Type B pancreatic cell (in vitro differentiated cells): ENCODE data around the gene BCO2. TPM values are rescaled to one million over a fixed set of nuclear protein-coding genes. Genes with fewer than 3 reads are reported as not detected.

Experiments
- DNase-seq: peaks from one replicate; pipeline ENCODE4 v3.0.0; 2021; ENCODE audit warnings: mixed read lengths; ENCODE audit not compliant: unreplicated experiment; ENCODE audit errors: extremely low spot score
- H3K27ac Mint-ChIP-seq: 2 replicates; pipeline ENCODE4 v1.8.0; 2021; ENCODE audit warnings: mild to moderate bottlenecking, mixed read lengths
- H3K27me3 Mint-ChIP-seq: 2 replicates; pipeline ENCODE4 v1.8.0; 2021; ENCODE audit warnings: mixed read lengths
- H3K36me3 Mint-ChIP-seq: 2 replicates; pipeline ENCODE4 v1.8.0; 2021; ENCODE audit warnings: mixed read lengths
- H3K4me1 Mint-ChIP-seq: one replicate; pipeline ENCODE4 v1.8.0; 2021; ENCODE audit warnings: mixed read lengths; ENCODE audit not compliant: unreplicated experiment
- H3K4me3 Mint-ChIP-seq: 2 replicates; pipeline ENCODE4 v1.8.0; 2021; ENCODE audit warnings: mild to moderate bottlenecking, mixed read lengths
- H3K9me3 Mint-ChIP-seq: 2 replicates; pipeline ENCODE4 v1.8.0; 2021; ENCODE audit warnings: mixed read lengths
- total RNA-seq: library from RNA; stranded (reverse); gene quantifications from 2 replicates; pipeline ENCODE4 v1.2.1, GENCODE V29; 2021; ENCODE audit warnings: low replicate concordance
- TF ChIP-seq, protein P1 (sequence below): fragments of 200-600 bp; sonication (generic); conservative IDR thresholded peaks from 2 replicates; pipeline ENCODE4 v1.5.0; 2021; ENCODE audit warnings: antibody characterized with exemption, mild to moderate bottlenecking

BCO2 gene
- total RNA-seq, 1 donor from 2014 or later: 2.7 TPM

DNA sequence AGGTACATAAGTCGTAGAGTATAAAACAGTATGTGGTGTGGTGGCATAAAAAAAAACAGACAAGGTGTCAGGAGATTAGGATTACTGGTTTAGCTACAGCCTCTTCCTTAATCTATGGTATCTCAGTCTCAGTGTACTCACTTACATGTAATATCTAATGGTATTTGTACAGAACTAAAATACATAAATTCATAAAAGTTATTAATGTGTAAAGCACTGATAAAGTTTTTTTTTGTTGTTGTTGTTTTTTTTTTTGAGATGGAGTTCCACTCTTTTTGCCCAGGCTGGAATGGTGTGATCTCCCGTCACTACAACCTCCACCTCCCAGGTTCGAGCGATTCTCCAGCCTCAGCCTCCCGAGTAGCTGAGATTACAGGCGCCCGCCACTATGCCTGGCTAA lies 53.8 kb downstream of the BCO2 start:
- H3K27me3 Mint-ChIP-seq: no peaks in the 10 kb centered on the region
- TF ChIP-seq, protein P1, sequence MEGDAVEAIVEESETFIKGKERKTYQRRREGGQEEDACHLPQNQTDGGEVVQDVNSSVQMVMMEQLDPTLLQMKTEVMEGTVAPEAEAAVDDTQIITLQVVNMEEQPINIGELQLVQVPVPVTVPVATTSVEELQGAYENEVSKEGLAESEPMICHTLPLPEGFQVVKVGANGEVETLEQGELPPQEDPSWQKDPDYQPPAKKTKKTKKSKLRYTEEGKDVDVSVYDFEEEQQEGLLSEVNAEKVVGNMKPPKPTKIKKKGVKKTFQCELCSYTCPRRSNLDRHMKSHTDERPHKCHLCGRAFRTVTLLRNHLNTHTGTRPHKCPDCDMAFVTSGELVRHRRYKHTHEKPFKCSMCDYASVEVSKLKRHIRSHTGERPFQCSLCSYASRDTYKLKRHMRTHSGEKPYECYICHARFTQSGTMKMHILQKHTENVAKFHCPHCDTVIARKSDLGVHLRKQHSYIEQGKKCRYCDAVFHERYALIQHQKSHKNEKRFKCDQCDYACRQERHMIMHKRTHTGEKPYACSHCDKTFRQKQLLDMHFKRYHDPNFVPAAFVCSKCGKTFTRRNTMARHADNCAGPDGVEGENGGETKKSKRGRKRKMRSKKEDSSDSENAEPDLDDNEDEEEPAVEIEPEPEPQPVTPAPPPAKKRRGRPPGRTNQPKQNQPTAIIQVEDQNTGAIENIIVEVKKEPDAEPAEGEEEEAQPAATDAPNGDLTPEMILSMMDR: no peak
- DNase-seq: no peak
- H3K4me1 Mint-ChIP-seq: peaks cover 7% of the 10 kb centered on the region
- peaks cover 10% of the 10 kb centered on the region for H3K36me3 Mint-ChIP-seq
- H3K4me3 Mint-ChIP-seq: no peak overlapping the region
- no peak overlapping the region for H3K27ac Mint-ChIP-seq
- no peaks in the 10 kb centered on the region for H3K9me3 Mint-ChIP-seq

GRCh38 chr11:112229746-112230433 lies 54.6 kb downstream of the BCO2 start:
- H3K27me3 Mint-ChIP-seq: no peaks in the 10 kb centered on the region
- H3K4me1 Mint-ChIP-seq: peaks cover 7% of the 10 kb centered on the region
- DNase-seq: no peak
- peaks cover 10% of the 10 kb centered on the region for H3K36me3 Mint-ChIP-seq
- H3K27ac Mint-ChIP-seq: no peak overlapping the region
- no peaks in the 10 kb centered on the region for H3K9me3 Mint-ChIP-seq
- no peak overlapping the region for H3K4me3 Mint-ChIP-seq
- TF ChIP-seq, protein P1: no peak

DNA sequence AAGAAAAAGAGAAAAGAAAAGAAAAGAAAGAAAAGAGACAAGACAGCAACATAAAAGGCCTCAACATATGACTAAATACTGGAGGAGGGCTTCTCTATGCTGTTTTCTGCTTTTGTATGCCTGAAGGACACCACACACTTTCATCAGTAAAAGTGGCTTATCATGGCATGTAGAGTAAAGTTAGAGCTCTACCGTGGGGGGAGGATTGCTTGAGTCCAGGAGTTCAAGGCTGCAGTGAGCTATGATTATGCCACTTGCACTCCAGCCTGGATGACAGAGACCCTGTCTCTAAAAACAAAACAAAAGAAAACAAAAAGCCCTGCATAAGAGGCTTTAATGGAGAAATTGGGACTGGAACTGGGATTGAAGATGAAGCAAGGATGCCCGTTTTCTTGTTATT lies 56.6 kb downstream of the BCO2 start:
- H3K4me1 Mint-ChIP-seq: peaks cover 7% of the 10 kb centered on the region
- no peak overlapping the region for H3K27ac Mint-ChIP-seq
- H3K4me3 Mint-ChIP-seq: no peak overlapping the region
- H3K9me3 Mint-ChIP-seq: no peaks in the 10 kb centered on the region
- H3K27me3 Mint-ChIP-seq: no peaks in the 10 kb centered on the region
- DNase-seq: no peak
- TF ChIP-seq, protein P1: no peak
- peaks cover 22% of the 10 kb centered on the region for H3K36me3 Mint-ChIP-seq

DNA sequence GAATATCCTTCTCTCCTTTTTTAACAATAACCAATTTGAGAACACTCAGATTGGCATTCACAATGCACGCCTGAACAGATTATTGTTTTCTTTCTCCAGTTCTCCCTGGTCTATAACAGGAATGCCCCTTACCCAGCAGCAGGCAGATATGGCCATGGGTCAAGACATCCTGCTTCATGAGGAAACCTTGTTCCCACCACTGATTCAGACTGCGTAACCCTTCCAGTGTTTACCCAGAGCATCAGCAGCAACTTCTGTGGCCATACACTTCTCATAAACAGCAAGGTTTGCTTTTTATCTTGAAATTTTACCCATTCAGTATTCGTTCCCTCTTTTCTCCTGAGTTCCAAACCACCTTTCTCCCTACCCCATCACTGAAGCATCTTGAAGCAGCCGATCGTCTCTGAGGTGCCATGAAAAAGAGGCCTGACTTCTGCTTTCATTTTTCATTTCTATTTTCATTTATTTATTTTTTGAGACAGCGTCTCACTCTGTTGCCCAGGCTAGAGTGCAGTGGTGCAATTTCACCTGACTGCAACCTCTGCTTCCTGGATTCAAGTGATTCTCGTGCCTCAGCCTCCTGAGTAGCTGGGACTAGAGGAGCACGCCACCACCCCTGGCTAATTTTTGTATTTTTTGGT lies 60.6 kb downstream of the BCO2 start:
- H3K9me3 Mint-ChIP-seq: no peaks in the 10 kb centered on the region

DNA sequence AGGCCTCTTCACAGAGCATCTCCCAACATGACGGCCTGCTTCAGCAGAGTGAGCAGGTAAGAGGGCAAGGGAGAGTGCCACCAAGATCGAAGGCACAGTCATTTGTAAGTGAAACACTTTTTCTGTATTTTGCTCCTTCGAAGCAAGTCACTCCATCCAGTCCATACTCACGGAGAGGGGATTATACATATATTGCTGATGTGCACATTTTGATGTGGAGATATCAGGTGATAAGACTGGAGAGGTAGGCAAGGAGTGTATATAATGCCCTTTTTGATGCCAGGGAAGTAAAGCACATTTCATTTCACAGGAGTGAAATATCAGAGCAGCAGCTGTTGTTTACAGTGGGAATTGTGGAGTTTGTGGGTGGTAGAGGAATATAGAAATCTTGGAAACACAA lies 62.1 kb downstream of the BCO2 start:
- TF ChIP-seq, protein P1: no peak
- Mint-ChIP-seq H3K27me3 (no peaks in the 10 kb centered on the region), H3K27ac (no peak overlapping the region), H3K36me3 (peaks cover 21% of the 10 kb centered on the region), H3K4me1 (no peaks in the 10 kb centered on the region), H3K4me3 (no peak overlapping the region), H3K9me3 (no peaks in the 10 kb centered on the region)
- DNase-seq: no peak

More for the DNA sequence above, 60.6 kb downstream of the BCO2 start:
- Mint-ChIP-seq H3K4me3 (no peak overlapping the region), H3K4me1 (no peaks in the 10 kb centered on the region), H3K27me3 (no peaks in the 10 kb centered on the region), H3K36me3 (peaks cover 18% of the 10 kb centered on the region), H3K27ac (no peak overlapping the region)
- TF ChIP-seq, protein P1: no peak
- no peak for DNase-seq
